ENCODE measurements around the gene DIPK1A. TPM values are rescaled to one million over a fixed set of nuclear protein-coding genes. Genes with fewer than 3 reads are reported as not detected.

Gene DIPK1A
- total RNA-seq, 1 donor from 2014 or later: 5.6 TPM

DNA sequence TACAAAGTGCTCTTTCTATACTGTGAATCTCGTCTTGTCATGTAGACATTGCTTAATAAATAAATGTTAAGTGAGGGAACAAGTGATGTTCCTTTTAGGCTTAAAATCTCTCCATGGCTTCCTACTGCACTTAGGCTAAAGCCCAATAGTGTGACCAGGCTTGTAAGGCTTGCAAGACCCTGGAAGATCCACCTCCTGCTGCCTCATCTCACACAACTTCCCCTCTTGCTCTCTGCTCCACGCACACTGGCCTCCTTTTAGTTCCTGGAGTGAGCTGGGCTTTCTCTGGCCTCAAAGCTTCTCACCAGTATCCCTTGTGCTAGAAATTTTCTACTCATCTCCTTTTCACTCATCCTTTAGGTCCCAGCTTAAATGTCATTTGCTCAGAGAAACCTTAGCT lies 41.5 kb upstream of the DIPK1A start:
- intact Hi-C loops (cut with DNase I): no loop called here
- ATAC-seq: no peak

DNA sequence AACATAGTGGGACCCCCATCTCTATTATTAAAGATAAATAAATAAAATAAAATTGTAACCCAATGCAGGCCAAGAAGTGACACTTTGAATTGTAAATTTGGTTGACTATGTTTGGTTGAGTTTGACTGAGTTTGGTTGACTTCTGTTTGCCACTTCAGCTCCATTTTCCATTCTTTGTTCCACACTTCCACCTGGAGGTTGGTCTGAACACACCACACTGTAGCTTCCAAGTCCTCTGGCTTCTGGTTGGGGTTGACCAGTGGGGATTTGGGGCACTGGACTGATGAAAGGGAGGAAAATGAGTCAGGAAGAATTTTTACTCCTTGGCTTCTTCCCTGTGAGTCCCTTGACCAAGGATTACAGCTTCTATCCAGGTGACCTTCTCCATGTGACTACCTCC lies 40.6 kb upstream of the DIPK1A start:
- Histone ChIP-seq H3K36me3 (no peaks in the 10 kb centered on the region), H3K4me1 (peaks cover 8% of the 10 kb centered on the region), H3K27ac (no peak overlapping the region), H3K4me3 (no peak overlapping the region), H3K9me3 (no peaks in the 10 kb centered on the region), H3K27me3 (ENCODE audit: low read depth) (no peaks in the 10 kb centered on the region)
- intact Hi-C loops (cut with DNase I): no loop called here
- TF ChIP-seq, protein P1, sequence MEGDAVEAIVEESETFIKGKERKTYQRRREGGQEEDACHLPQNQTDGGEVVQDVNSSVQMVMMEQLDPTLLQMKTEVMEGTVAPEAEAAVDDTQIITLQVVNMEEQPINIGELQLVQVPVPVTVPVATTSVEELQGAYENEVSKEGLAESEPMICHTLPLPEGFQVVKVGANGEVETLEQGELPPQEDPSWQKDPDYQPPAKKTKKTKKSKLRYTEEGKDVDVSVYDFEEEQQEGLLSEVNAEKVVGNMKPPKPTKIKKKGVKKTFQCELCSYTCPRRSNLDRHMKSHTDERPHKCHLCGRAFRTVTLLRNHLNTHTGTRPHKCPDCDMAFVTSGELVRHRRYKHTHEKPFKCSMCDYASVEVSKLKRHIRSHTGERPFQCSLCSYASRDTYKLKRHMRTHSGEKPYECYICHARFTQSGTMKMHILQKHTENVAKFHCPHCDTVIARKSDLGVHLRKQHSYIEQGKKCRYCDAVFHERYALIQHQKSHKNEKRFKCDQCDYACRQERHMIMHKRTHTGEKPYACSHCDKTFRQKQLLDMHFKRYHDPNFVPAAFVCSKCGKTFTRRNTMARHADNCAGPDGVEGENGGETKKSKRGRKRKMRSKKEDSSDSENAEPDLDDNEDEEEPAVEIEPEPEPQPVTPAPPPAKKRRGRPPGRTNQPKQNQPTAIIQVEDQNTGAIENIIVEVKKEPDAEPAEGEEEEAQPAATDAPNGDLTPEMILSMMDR (IDR thresholded peaks at IDR 0.05): no peak
- DNase-seq (no peak), ATAC-seq (no peak)

More for the DNA sequence above, 41.5 kb upstream of the DIPK1A start:
- no peak overlapping the region for H3K4me3 ChIP-seq
- no peaks in the 10 kb centered on the region for H3K9me3 ChIP-seq
- DNase-seq: no peak
- no peaks in the 10 kb centered on the region for H3K27me3 ChIP-seq (ENCODE audit: low read depth)
- TF ChIP-seq, protein P1 (IDR thresholded peaks at IDR 0.05): no peak
- H3K27ac ChIP-seq: no peak overlapping the region
- no peaks in the 10 kb centered on the region for H3K36me3 ChIP-seq
- peaks cover 8% of the 10 kb centered on the region for H3K4me1 ChIP-seq

DNA sequence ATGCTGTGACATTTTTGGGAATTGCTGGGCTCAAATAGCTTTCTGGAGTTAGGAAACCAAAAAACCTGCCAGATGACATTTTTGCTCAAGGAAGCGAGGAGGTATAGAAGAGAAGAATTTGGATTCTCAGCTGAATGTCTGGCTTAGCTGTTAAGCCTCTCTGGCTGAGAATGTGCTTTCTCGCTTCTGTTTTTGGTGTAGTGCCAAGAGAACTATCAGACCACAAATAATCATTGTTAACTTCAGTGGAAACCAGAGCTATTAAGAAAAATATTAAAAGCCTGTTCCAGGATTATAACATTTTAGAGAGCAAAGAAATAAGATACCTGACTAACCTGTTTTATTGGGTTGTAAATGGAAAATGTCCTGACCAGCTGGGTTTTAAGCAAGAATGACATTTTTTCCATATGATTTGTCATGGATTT lies 39.5 kb upstream of the DIPK1A start:
- Histone ChIP-seq H3K36me3 (no peaks in the 10 kb centered on the region), H3K4me3 (no peak overlapping the region), H3K27ac (no peak overlapping the region), H3K9me3 (no peaks in the 10 kb centered on the region), H3K4me1 (peaks cover 8% of the 10 kb centered on the region), H3K27me3 (ENCODE audit: low read depth) (no peaks in the 10 kb centered on the region)
- DNase-seq: no peak
- TF ChIP-seq, protein P1 (IDR thresholded peaks at IDR 0.05): no peak
- ATAC-seq: peak in 1 of 2 donors; percentile 42
- intact Hi-C loops (cut with DNase I): no loop called here

DNA sequence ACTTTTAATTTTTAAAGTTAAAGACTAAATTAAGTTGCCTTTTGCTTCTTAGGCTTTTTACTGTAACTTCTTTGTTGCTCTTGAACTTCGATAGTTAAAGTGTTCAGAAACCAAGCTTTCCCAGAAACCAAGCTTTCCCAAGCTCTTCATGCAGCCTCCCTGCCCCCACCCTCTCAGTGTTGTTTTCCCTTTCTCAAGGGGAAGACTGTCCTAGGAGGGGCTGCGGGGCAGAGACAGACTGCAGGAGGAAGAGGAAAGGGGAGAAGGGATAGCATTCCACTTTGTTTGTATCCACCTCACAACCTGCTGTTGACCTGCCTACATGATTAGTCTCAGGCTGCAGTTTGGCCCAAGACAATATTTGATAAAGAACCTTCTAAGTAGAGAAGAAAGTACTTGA lies 39.0 kb upstream of the DIPK1A start:
- Histone ChIP-seq H3K4me1 (peaks cover 12% of the 10 kb centered on the region), H3K36me3 (no peaks in the 10 kb centered on the region), H3K9me3 (no peaks in the 10 kb centered on the region), H3K27me3 (ENCODE audit: low read depth) (no peaks in the 10 kb centered on the region), H3K4me3 (no peak overlapping the region), H3K27ac (no peak overlapping the region)
- DNase-seq (no peak), ATAC-seq (peak in 1 of 2 donors; percentile 39)
- intact Hi-C loops (cut with DNase I): no loop called here
- TF ChIP-seq, protein P1 (IDR thresholded peaks at IDR 0.05): no peak

DNA sequence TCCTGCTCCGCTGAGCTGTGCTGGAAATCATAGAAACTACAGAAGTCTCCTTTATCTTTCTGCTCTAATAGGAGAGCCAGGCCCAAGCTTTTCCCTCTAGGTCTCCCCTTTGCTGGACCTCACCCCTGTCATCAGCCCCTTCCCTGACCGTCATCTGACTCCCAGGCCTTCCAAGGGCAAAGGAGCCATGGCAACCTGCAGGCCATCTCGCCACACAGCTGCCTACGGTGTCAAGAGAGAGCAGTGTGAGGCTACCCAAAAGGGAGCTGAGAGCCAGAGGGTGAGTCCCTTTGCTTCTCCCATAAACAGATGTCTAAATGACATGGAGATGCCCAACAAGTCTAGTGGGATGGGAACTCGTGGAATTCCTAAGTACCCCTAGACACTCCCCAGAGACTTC lies 37.6 kb upstream of the DIPK1A start:
- DNase-seq: no peak
- TF ChIP-seq, protein P1 (IDR thresholded peaks at IDR 0.05): no peak
- Histone ChIP-seq H3K27ac (no peak overlapping the region), H3K36me3 (no peaks in the 10 kb centered on the region), H3K4me1 (peaks cover 13% of the 10 kb centered on the region), H3K4me3 (no peak overlapping the region), H3K9me3 (no peaks in the 10 kb centered on the region), H3K27me3 (ENCODE audit: low read depth) (no peaks in the 10 kb centered on the region)
- intact Hi-C loops (cut with DNase I): no loop called here
- no peak for ATAC-seq

Data from lower lobe of right lung (tissue), 2 donors.